PFSK-1 (cell line): Measurements from ENCODE around the gene SPTB.

Experiments
- POLR2AphosphoS5 ChIP-seq: IDR thresholded peaks from 2 replicates; pipeline ENCODE4 v1.6.1; 2012; ENCODE audit warnings: low read depth, mild to moderate bottlenecking, control low read depth, low read length, moderate library complexity
- SIN3A ChIP-seq: IDR thresholded peaks from 2 replicates; pipeline ENCODE4 v1.6.1; 2012; ENCODE audit warnings: mild to moderate bottlenecking, low read length, moderate library complexity, borderline replicate concordance; ENCODE audit not compliant: insufficient read depth
- TAF1 ChIP-seq: IDR thresholded peaks from 2 replicates; pipeline ENCODE4 v1.6.1; 2012; ENCODE audit warnings: low read length, control low read depth, borderline replicate concordance; ENCODE audit not compliant: insufficient read depth
- TF ChIP-seq, protein P1 (sequence below), 2 experiments: IDR thresholded peaks; 2 replicates each; pipeline versions ENCODE4 v1.6.1 to v1.8.0; 2011 to 2012; ENCODE audit warnings: low read depth in 2 of 2, low read length in 2 of 2, control low read depth in 1 of 2, inconsistent platforms in 1 of 2, mild to moderate bottlenecking in 1 of 2, moderate library complexity in 1 of 2; ENCODE audit not compliant: insufficient read depth in 1 of 2

DNA sequence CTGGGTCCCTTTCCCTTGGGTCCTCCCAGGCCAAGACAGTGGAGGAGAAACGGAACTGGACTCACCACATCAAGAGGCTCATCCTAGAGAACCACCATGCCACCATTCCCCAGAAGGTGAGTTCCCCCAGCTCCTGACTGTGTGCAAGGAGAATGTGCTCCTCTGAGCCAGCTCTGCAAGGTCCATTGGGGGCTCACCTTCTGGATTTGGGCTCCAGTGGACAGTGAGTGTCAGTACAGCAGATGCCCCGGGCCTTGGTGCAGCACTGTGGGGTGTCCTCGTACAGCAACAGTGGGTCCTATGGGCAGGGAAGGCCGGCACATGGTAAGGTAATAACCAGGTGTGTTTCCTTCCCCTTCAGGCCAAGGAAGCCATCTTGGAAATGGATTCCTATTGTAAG is 147.6 kb downstream of the SPTB start:
- TF ChIP-seq POLR2AphosphoS5 = no peak
- TF ChIP-seq TAF1 = no peak
- TF ChIP-seq, protein P1, sequence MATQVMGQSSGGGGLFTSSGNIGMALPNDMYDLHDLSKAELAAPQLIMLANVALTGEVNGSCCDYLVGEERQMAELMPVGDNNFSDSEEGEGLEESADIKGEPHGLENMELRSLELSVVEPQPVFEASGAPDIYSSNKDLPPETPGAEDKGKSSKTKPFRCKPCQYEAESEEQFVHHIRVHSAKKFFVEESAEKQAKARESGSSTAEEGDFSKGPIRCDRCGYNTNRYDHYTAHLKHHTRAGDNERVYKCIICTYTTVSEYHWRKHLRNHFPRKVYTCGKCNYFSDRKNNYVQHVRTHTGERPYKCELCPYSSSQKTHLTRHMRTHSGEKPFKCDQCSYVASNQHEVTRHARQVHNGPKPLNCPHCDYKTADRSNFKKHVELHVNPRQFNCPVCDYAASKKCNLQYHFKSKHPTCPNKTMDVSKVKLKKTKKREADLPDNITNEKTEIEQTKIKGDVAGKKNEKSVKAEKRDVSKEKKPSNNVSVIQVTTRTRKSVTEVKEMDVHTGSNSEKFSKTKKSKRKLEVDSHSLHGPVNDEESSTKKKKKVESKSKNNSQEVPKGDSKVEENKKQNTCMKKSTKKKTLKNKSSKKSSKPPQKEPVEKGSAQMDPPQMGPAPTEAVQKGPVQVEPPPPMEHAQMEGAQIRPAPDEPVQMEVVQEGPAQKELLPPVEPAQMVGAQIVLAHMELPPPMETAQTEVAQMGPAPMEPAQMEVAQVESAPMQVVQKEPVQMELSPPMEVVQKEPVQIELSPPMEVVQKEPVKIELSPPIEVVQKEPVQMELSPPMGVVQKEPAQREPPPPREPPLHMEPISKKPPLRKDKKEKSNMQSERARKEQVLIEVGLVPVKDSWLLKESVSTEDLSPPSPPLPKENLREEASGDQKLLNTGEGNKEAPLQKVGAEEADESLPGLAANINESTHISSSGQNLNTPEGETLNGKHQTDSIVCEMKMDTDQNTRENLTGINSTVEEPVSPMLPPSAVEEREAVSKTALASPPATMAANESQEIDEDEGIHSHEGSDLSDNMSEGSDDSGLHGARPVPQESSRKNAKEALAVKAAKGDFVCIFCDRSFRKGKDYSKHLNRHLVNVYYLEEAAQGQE (IDR thresholded peaks at IDR 0.05; ENCODE audit: insufficient read depth in 1 of 2, low read depth in 2 of 2, low read length in 2 of 2) = no peak
- no peak for TF ChIP-seq SIN3A
